Kidney (tissue), 14 donors: ENCODE measurements around the gene SERPINB5. TPM values are rescaled to one million over a fixed set of nuclear protein-coding genes. Genes with fewer than 3 reads are reported as not detected.

ENCODE experiments used
- DNase-seq, 5 donors: peaks; one replicate each; pipeline ENCODE4 v3.0.0-alpha.2; 2013 to 2020
- FAIRE-seq: peaks from 2 replicates; lab custom pipeline; 2012; peaks lifted over from hg19 to GRCh38; lab: Jason Lieb, UNC
- H3K27ac ChIP-seq, 2 donors: one replicate each; pipeline ENCODE4 v1.7.0; 2013; ENCODE audit warnings: low read depth in 2 of 2, low read length in 2 of 2, inconsistent platforms in 1 of 2
- H3K27me3 ChIP-seq: one replicate; pipeline ENCODE4 v1.7.1; 2013; ENCODE audit warnings: low read length, inconsistent platforms; ENCODE audit not compliant: control insufficient read depth, insufficient read depth
- H3K36me3 ChIP-seq, 3 donors: one replicate each; pipeline versions ENCODE4 v1.7.0 to v1.7.1; 2013; ENCODE audit warnings: low read length in 3 of 3, control low read depth in 1 of 3, inconsistent platforms in 1 of 3; ENCODE audit not compliant: insufficient read depth in 3 of 3, control insufficient read depth in 2 of 3
- H3K4me1 ChIP-seq, 3 donors: one replicate each; pipeline versions ENCODE4 v1.7.0 to v1.7.1; 2013; ENCODE audit warnings: low read length in 3 of 3, inconsistent platforms in 1 of 3, low read depth in 1 of 3; ENCODE audit not compliant: control insufficient read depth in 2 of 3, insufficient read depth in 2 of 3
- H3K4me3 ChIP-seq, 3 donors: one replicate each; pipeline versions ENCODE4 v1.7.0 to v1.8.1; 2013; ENCODE audit warnings: low read length in 3 of 3, control low read depth in 1 of 3, inconsistent platforms in 1 of 3
- H3K9ac ChIP-seq, 3 donors: one replicate each; pipeline versions ENCODE4 v1.7.0 to v1.7.1; 2013; ENCODE audit warnings: low read length in 3 of 3, control low read depth in 1 of 3, inconsistent platforms in 1 of 3
- H3K9me3 ChIP-seq, 3 donors: one replicate each; pipeline versions ENCODE4 v1.7.0 to v1.7.1; 2013; ENCODE audit warnings: low read length in 3 of 3, control low read depth in 1 of 3, inconsistent platforms in 1 of 3; ENCODE audit not compliant: control insufficient read depth in 2 of 3, insufficient read depth in 1 of 3
- CTCF ChIP-seq: IDR thresholded peaks from 3 replicates; pipeline ENCODE4 v1.5.1; 2012; ENCODE audit warnings: mild to moderate bottlenecking, moderate library complexity, borderline replicate concordance; ENCODE audit not compliant: insufficient read depth; ENCODE audit errors: extremely low read depth
- intact Hi-C: fragments of 100-400 bp; cut with DNase I; formaldehyde crosslinking; loops from one replicate; pipeline ENCODE4 v1.11.1; 2022
- polyA plus RNA-seq: library from polyadenylated mRNA; stranded (reverse); fragments of 350-450 nt; fragmentation: Illumina TruSeq; extraction: RNeasy Lipid Tissue Mini Kit (QIAGEN cat#74804); gene quantifications from one replicate; pipeline ENCODE4 v1.2.3, GENCODE V29; 2014; ENCODE audit warnings: low read depth, low replicate concordance; ENCODE audit not compliant: insufficient read depth
- total RNA-seq: library from RNA; stranded (reverse); fragmentation: NEBNext Ultra II Directional; extraction: Animal tissue kit (Norgen Biotek cat#: 25700); gene quantifications from one replicate; pipeline ENCODE4 v1.2.1, GENCODE V29; 2021
- donor health status: control.
- donor health status: control.
- donor health status: control.
- donor health status: control.
- donor health status: control.
- donor health status: DM: yes; HTN: yes; CAD: no.
- donor health status: Normal renal cell carcinoma (clear cell type).

Gene SERPINB5
- total and polyA plus RNA-seq, 2 donors from 2014 or later, result not detected

- H3K27me3 ChIP-seq, result no peaks in the 10 kb centered on the region
- no peaks in the 10 kb centered on the region for H3K4me1 ChIP-seq
- H3K9ac ChIP-seq, result no peak overlapping the region
- no peak for DNase-seq
- H3K36me3 ChIP-seq, result no peaks in the 10 kb centered on the region
- H3K9me3 ChIP-seq, result no peaks in the 10 kb centered on the region
- FAIRE-seq, result no peak
- TF ChIP-seq CTCF, result no peak
- intact Hi-C loops, result loop anchor here (10.0 kb wide), 1 partner anchor 316 kb away; no protein-coding TSS in a partner anchor
- no peak overlapping the region for H3K4me3 ChIP-seq
- no peak overlapping the region for H3K27ac ChIP-seq
Measured at GRCh38 chr18:63528863-63529492, 52.2 kb downstream of the SERPINB5 start.

GRCh38 chr18:63532471-63532870 is 55.7 kb downstream of the SERPINB5 start:
- FAIRE-seq (no peak), DNase-seq (no peak)
- TF ChIP-seq CTCF, result no peak
- no peaks in the 10 kb centered on the region for H3K36me3 ChIP-seq
- no peak overlapping the region for H3K9ac ChIP-seq
- H3K4me1 ChIP-seq, result no peaks in the 10 kb centered on the region
- intact Hi-C loops, result no loop called here
- no peak overlapping the region for H3K4me3 ChIP-seq
- H3K27me3 ChIP-seq, result no peaks in the 10 kb centered on the region
- H3K9me3 ChIP-seq, result no peaks in the 10 kb centered on the region
- no peak overlapping the region for H3K27ac ChIP-seq

GRCh38 chr18:63534615-63535014 is 57.9 kb downstream of the SERPINB5 start:
- Histone ChIP-seq H3K4me1 (no peaks in the 10 kb centered on the region), H3K9ac (no peak overlapping the region), H3K36me3 (no peaks in the 10 kb centered on the region), H3K27me3 (no peaks in the 10 kb centered on the region), H3K4me3 (no peak overlapping the region), H3K9me3 (no peaks in the 10 kb centered on the region), H3K27ac (no peak overlapping the region)
- DNase-seq (no peak), FAIRE-seq (no peak)
- TF ChIP-seq CTCF, result no peak
- intact Hi-C loops, result no loop called here
